NCI-H1092 (cell line): ENCODE data around the gene LRRC26.

ENCODE experiments used
- DNase-seq: peaks from one replicate; lab custom pipeline; 2025; lab: John Stamatoyannopoulos, UW

The LRRC26 gene

DNA sequence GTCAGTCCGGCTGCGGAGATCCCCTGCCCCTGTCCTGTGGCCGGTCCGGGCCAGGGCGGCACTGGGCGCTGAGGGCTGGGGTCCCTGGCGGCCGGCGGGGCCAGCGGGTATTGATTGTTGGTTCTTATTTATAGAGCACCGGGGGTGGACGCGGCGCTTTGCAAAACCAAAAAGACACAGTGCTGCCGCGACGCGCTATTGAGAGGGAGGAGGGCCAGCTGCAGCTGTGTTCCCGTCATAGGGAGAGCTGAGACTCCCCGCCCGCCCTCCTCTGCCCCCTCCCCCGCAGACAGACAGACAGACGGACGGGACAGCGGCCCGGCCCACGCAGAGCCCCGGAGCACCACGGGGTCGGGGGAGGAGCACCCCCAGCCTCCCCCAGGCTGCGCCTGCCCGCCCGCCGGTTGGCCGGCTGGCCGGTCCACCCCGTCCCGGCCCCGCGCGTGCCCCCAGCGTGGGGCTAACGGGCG lies 2.5 kb downstream of the LRRC26 start:
- no peak for DNase-seq

DNA sequence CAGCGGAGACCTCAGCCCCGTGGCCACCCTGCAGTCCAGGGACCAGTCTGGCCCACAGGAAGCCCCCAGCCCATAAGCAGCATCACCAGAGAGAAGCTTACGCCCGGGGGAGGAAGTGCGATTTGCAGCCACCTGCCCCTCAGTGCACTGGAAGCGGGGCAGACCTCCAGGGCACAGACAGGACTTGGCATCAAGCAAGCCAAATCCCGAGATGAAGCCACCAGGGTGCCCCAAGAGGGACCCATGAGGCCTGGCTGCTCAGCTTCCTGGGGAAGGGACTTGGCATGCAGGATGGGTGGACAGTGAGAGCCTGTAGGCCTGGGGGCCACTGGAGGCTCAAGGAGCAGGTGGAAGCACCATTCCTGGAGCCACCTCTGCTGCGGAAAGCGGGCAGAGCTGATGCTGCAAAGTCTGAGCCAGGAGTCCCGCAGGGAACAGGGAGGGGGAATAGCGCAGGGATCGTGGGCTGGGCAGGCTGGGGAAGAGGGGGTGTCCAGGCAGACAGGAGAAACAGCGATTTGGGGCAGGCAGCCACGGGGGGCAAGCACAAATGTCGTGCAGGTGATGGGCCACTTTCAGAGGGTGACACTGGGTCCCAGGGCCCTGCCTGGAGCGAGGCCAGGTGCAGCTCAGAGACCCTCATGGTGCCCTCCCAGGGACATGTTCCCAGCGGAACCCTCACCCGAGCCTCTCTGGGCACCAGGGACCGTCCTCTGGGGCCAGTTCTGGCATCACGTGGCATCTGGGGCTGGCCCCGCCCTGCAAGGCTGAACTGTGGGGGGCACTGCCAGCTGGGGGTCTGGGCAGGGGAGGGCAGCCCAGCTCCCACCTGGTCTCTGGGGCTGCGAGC lies 3.2 kb downstream of the LRRC26 start:
- DNase-seq, result no peak

DNA sequence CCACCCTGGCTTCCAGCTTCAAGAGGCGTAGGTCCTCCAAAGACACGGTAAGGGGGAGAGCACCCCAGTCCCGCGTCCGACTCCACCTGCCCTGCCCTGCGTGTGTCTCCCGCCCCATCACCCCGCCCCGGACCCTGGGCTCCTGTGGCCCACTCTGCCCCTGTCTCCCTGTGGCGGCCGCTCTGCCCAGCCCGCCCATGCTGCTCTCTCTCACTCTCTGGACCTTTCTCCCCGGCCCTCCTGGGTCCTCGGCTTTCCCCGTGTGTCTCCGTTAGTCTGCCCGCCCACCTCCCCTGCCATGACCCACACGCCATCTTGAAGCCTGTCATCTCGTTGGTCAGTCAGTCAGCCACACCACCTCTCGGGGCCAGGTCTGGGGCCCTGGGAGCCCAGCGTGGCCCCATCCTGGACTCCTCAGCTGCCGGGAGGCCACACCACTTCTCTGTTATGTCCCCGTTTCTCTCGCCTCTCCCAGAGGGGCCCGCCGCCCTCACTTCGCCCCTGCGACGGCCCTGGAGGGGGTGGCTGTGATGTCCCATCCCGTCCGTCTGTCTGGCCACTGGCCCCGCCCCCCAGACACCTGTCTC lies 4.5 kb downstream of the LRRC26 start:
- no peak for DNase-seq

DNA sequence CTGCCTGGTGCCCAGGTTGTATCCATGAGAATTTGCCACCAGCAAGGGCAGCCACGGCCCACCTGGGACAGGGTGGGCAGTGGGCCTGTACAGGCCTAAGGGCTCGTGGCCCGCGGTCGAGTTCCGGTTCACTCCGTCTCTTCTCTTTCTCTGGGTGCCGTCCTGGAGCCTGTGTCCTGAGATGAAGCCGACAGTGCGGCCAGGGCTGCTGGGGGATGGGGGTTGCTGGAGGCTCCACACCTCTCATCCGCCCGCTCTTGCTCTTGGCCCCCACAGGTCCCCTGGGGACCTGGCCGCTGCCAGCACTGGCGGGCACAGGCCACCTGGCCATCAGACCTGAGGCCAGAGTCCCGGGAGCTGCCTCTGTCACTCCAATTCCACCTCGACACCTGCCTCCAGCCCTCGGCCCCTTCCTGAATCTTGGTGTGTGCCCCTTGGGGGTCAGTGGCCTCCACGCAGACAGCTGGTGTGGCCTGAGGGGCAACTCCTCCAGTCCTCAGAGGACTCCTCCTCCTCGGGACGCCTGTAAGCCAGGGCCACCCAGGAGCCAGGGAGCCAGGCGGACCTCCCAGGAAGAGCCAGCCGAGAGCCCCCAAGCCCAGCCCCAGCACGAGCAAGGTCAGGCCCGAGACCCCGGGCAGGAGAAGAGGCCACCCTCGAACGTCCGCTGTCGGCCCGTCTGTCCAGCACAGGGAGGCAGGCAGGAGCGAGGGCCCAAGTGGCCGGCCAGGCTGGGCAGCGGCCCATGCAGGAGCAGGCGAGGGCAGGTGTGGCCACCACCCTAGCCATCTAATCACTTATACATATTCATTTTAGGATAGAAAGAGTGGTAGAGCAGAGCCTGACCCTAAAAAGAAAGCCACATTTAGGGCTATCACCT lies 5.2 kb downstream of the LRRC26 start:
- no peak for DNase-seq

DNA sequence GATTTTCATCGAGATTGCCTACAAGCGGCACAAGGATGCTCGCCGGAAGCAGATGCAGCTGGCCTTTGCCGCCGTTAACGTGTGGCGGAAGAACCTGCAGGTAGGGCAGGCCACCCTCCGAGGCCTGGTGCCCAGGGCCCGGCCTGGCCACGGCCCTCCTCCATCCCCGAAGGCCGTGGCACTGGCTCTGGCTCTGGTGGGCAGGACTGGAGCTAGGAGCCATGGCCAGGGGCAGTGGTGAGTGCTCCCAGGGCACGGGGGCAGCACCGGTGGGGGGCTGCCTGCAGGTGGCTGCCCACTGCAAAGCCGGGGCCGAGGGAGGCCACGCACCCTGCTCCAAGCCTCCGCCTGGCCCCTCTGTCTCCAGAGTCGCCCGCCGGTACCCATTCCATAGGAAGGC lies 6.0 kb downstream of the LRRC26 start:
- no peak for DNase-seq

DNA sequence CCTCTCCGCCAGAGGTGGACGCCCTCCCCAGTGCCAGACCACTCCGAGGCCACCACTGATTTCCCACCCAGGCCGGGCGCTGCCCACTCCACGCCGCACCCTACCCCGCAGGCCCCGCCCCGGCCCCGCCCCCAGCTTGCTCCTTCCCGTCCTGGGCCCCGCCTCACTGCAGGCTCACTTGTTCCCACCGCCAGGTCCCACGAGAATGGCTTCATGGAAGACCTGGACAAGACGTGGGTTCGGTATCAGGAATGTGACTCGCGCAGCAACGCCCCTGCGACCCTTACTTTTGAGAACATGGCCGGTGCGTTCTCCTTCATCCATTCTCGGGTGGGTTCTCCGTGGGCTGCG lies 6.5 kb downstream of the LRRC26 start:
- no peak for DNase-seq

DNA sequence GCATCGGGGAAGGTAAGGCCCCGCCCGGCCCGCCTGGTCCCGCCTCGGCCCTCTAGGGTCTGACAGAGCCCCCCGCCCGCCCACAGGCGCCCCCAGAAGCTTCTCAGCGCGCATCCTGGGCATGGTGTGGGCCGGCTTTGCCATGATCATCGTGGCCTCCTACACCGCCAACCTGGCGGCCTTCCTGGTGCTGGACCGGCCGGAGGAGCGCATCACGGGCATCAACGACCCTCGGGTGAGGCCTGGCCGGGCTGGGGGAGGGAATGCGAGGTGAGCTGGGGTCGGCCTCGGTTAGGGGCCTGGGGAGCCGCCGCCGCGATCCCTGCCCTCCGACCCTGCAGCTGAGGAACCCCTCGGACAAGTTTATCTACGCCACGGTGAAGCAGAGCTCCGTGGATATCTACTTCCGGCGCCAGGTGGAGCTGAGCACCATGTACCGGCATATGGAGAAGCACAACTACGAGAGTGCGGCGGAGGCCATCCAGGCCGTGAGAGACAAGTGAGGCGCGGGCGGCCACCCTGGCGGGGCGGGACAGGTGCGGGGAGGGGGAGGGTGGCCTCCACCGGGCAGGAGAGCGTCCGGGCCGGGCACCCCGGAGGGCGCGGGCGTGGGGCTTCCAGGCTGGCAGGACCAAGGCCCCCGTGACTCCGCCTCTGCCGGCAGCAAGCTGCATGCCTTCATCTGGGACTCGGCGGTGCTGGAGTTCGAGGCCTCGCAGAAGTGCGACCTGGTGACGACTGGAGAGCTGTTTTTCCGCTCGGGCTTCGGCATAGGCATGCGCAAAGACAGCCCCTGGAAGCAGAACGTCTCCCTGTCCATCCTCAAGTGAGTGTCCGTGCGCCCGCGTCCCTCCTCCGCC lies 7.1 kb downstream of the LRRC26 start:
- no peak for DNase-seq

DNA sequence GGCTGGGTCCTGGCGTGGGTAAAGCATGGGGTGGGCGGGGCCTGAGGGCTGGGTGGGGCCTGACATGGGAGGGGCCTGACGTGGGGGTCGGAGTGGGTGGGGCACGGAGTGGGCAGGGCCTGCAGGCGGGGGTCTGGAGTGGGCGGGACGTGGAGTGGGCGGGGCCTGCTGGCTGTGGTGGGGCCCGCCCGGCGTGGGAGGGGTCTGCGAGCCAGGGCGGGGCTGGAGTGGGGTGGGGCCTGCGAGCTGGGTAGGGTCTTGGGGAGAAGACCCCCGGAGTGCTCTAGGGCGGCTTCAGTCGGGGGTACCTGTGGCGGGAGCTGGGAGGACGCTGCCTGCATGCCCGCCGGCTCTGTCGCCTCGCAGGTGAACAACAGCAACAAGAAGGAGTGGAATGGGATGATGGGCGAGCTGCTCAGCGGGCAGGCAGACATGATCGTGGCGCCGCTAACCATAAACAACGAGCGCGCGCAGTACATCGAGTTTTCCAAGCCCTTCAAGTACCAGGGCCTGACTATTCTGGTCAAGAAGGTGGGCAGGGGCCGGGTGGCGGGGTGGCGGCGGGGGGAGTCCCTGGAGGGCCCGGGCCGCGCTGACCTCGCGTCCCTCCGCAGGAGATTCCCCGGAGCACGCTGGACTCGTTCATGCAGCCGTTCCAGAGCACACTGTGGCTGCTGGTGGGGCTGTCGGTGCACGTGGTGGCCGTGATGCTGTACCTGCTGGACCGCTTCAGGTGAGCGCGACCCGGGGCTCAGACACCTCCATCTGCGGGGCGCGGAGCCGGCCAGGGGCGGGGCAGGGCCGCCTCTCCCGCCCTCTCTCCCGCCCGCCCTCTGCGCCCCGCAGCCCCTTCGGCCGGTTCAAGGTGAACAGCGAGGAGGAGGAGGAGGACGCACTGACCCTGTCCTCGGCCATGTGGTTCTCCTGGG lies 8.0 kb downstream of the LRRC26 start:
- DNase-seq, result no peak

GRCh38 chr9:137160716-137161557 lies 8.9 kb downstream of the LRRC26 start:
- DNase-seq, result no peak

DNA sequence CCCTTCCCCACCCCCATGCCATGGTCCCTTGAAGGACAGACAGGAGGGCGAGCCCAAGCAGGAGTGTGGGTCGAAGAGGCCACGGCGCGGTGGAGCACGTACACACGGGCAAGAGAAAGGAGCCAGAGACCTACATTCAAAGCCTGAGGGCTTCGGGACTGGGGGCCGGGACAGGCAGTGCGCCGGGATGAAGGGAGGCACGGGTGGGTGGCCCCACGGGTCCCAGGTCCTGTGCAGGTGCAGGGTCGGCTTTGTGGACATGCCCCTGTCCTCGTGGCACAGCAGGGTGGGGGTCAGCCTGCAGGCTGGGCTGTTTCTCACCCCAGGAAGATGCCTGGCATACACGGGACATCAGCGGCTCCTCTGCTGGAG lies 9.8 kb downstream of the LRRC26 start:
- no peak for DNase-seq

- DNase-seq, result no peak
These were observed 10.5 kb downstream of the LRRC26 start for GRCh38 chr9:137159105-137160053.

DNA sequence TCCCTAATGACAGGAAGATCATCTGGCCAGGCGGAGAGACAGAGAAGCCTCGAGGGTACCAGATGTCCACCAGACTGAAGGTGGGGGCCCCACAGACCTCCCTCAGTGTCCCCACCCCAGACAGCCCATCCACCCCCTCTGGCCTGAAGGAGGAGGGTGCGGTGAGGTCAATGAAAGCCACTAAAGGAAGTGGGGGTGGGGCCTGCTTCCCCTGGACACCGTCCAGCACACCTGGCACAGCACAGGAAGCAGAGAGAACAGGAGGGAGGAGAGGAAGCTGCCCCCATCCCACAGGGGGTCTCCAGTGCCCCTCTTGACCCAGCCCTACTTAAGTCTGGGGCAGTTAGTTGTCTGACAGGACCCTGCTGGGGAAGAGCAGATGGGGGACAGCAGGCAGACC lies 11.2 kb downstream of the LRRC26 start:
- no peak for DNase-seq

- no peak for DNase-seq
These were observed 12.0 kb downstream of the LRRC26 start for GRCh38 chr9:137157618-137158415.

DNA sequence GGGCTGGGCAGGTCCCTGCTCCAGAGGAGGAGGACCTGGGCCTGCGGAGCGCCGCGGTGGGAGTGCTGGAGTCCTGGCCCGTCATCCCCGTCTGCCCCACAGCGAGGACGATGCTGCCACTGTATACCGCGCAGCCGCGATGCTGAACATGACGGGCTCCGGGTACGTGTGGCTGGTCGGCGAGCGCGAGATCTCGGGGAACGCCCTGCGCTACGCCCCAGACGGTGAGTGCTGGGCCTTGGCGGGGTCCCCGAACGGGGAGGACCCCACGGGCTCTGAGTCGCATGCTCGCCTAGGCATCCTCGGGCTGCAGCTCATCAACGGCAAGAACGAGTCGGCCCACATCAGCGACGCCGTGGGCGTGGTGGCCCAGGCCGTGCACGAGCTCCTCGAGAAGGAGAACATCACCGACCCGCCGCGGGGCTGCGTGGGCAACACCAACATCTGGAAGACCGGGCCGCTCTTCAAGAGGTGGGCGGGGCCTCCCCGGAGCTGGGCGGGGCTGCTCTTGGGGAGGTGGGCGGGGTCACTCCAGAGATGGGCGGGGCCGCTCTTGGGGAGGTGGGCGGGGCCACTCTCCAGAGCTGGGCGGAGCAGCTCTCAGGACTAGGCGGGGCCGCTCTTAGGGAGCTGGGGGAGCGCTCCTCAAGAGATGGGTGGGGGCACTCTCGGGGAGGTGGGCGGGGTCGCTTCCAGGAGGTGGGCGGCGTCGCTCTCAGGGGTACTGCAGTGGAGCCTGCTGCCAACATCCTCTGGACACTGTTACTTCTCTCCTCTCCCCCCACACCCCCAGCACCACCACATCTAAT lies 13.1 kb downstream of the LRRC26 start:
- no peak for DNase-seq

DNA sequence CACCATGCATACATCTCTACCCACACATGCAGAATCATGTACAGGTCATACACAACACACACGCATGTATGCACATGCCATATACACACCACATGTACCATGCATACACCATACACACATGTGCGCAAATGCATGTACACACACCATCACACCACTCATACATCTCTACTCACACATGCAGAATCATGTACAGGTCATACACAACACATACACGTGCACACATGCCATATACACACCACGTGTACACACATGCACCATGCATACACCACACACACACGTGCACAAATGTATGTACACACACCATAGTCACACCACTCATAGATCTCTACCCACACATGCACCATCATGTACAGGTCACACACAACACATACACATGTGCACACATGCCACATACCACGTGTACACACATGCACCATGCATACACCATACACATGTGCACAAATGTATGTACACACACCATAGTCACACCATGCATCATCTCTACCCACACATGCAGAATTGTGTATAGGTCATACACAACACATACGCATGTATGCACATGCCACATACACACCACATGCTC lies 16.9 kb downstream of the LRRC26 start:
- no peak for DNase-seq

GRCh38 chr9:137150617-137151457 lies 19.0 kb downstream of the LRRC26 start:
- DNase-seq, result no peak
